Measurements from ENCODE around the gene RAB3C.

Gene RAB3C

GRCh38 chr5:58775701-58776262, 192.9 kb downstream of the RAB3C start:
- TF ChIP-seq CTCF (IDR thresholded peaks at IDR 0.05; ENCODE audit: insufficient read depth, low read depth, low read length, missing control alignments): no peak
- no peak overlapping the region for H3K4me3 ChIP-seq (ENCODE audit: low read length)
- DNase-seq (ENCODE audit: low read depth): no peak

GRCh38 chr5:58776559-58776958, 193.7 kb downstream of the RAB3C start:
- no peak for DNase-seq (ENCODE audit: low read depth)
- TF ChIP-seq CTCF (IDR thresholded peaks at IDR 0.05; ENCODE audit: insufficient read depth, low read depth, low read length, missing control alignments): no peak

GRCh38 chr5:58778888-58779287, 196.0 kb downstream of the RAB3C start:
- no peak overlapping the region for H3K4me3 ChIP-seq (ENCODE audit: low read length)
- no peak for DNase-seq (ENCODE audit: low read depth)
- no peak for TF ChIP-seq CTCF (IDR thresholded peaks at IDR 0.05; ENCODE audit: insufficient read depth, low read depth, low read length, missing control alignments)

More at GRCh38 chr5:58776559-58776958, 193.7 kb downstream of the RAB3C start:
- no peak overlapping the region for H3K4me3 ChIP-seq (ENCODE audit: low read length)

- H3K4me3 ChIP-seq (ENCODE audit: low read length): no peak overlapping the region
- no peak for TF ChIP-seq CTCF (IDR thresholded peaks at IDR 0.05; ENCODE audit: insufficient read depth, low read depth, low read length, missing control alignments)
- no peak for DNase-seq (ENCODE audit: low read depth)
Measured at GRCh38 chr5:58786035-58786434, 203.2 kb downstream of the RAB3C start.

GRCh38 chr5:58786711-58787303, 203.9 kb downstream of the RAB3C start:
- no peak for TF ChIP-seq CTCF (IDR thresholded peaks at IDR 0.05; ENCODE audit: insufficient read depth, low read depth, low read length, missing control alignments)
- no peak for DNase-seq (ENCODE audit: low read depth)
- no peak overlapping the region for H3K4me3 ChIP-seq (ENCODE audit: low read length)

- DNase-seq (ENCODE audit: low read depth): no peak
- no peak overlapping the region for H3K4me3 ChIP-seq (ENCODE audit: low read length)
- no peak for TF ChIP-seq CTCF (IDR thresholded peaks at IDR 0.05; ENCODE audit: insufficient read depth, low read depth, low read length, missing control alignments)
Measured at GRCh38 chr5:58787987-58788386, 205.1 kb downstream of the RAB3C start.

Data from epithelial cell of esophagus (primary cell).